Karpas-422 (cell line): ENCODE measurements around the gene HERC2. TPM values are rescaled to one million over a fixed set of nuclear protein-coding genes. Genes with fewer than 3 reads are reported as not detected.

ENCODE experiments used
- DNase-seq: peaks from one replicate; pipeline ENCODE4 v3.0.0-alpha.2; 2015
- H2AFZ ChIP-seq: fragments of 200-600 bp; sonication (generic); 2 replicates; pipeline ENCODE4 v1.6.1; 2014; ENCODE audit warnings: antibody characterized with exemption, low read length, mixed read lengths
- H3K27ac ChIP-seq: fragments of 200-600 bp; sonication (generic); 2 replicates; pipeline ENCODE4 v1.5.1; 2014; ENCODE audit warnings: mild to moderate bottlenecking, low read length, moderate library complexity
- H3K27me3 ChIP-seq: fragments of 200-600 bp; sonication (generic); 2 replicates; pipeline ENCODE4 v1.6.1; 2014; ENCODE audit warnings: low read length, mixed read lengths
- H3K36me3 ChIP-seq: fragments of 200-600 bp; sonication (generic); 2 replicates; pipeline ENCODE4 v1.6.1; 2014; ENCODE audit warnings: low read length, mixed read lengths; ENCODE audit not compliant: insufficient read depth
- H3K4me1 ChIP-seq: fragments of 200-600 bp; sonication (generic); 2 replicates; pipeline ENCODE4 v1.6.1; 2014; ENCODE audit warnings: mild to moderate bottlenecking, low read length, mixed read lengths
- H3K4me2 ChIP-seq: fragments of 200-600 bp; sonication (generic); 2 replicates; pipeline ENCODE4 v1.6.1; 2014; ENCODE audit warnings: low read length, low read depth, mild to moderate bottlenecking; ENCODE audit not compliant: poor library complexity, severe bottlenecking
- H3K4me3 ChIP-seq: fragments of 200-600 bp; sonication (generic); 2 replicates; pipeline ENCODE4 v1.5.1; 2014; ENCODE audit warnings: mild to moderate bottlenecking, antibody characterized with exemption, low read length, mixed read lengths
- H3K79me2 ChIP-seq: fragments of 200-600 bp; sonication (generic); 2 replicates; pipeline ENCODE4 v1.6.1; 2014; ENCODE audit warnings: mild to moderate bottlenecking, low read length, mixed read lengths
- H3K9ac ChIP-seq: fragments of 200-600 bp; sonication (generic); 2 replicates; pipeline ENCODE4 v1.6.0; 2014; ENCODE audit warnings: low read length
- H3K9me2 ChIP-seq: fragments of 200-600 bp; sonication (generic), shearing (Covaris generic); replicated peaks from 2 replicates; pipeline ENCODE4 v1.6.0; 2014; ENCODE audit warnings: mild to moderate bottlenecking, low read length, moderate library complexity; ENCODE audit not compliant: insufficient read depth
- H3K9me3 ChIP-seq: fragments of 300-700, 200-600 bp; sonication (generic); 2 replicates; pipeline ENCODE4 v1.6.1; 2014; ENCODE audit warnings: low read length, mixed read lengths
- H4K20me1 ChIP-seq: fragments of 200-600 bp; sonication (generic); 2 replicates; pipeline ENCODE4 v1.6.1; 2014; ENCODE audit warnings: mild to moderate bottlenecking, antibody characterized with exemption, low read length, low read depth; ENCODE audit not compliant: insufficient read depth
- total RNA-seq: library from RNA; depleted of rRNA; stranded (reverse); fragments of >200 nt; shearing (Covaris generic); gene quantifications from 2 replicates; pipeline ENCODE4 v1.2.3, GENCODE V29; 2014; ENCODE audit warnings: low replicate concordance

Gene HERC2
- total RNA-seq, 1 experiment from 2014 or later: 58.7 TPM

GRCh38 chr15:28271697-28272260 is 50.2 kb downstream of the HERC2 start:
- Histone ChIP-seq H3K9ac (no peak overlapping the region), H3K4me2 (no peak overlapping the region), H3K4me3 (no peak overlapping the region), H3K9me3 (no peaks in the 10 kb centered on the region), H2AFZ (no peak overlapping the region), H3K79me2 (peaks cover 11% of the 10 kb centered on the region; the same call in 1 of the 2 replicates), H4K20me1 (no peaks in the 10 kb centered on the region), H3K4me1 (no peaks in the 10 kb centered on the region), H3K27ac (no peak overlapping the region), H3K27me3 (no peaks in the 10 kb centered on the region), H3K9me2 (no peaks in the 10 kb centered on the region), H3K36me3 (peaks cover 9% of the 10 kb centered on the region)
- no peak for DNase-seq

GRCh38 chr15:28269097-28269496 is 52.9 kb downstream of the HERC2 start:
- Histone ChIP-seq H3K4me2 (no peak overlapping the region), H3K9ac (no peak overlapping the region), H3K4me3 (no peak overlapping the region), H4K20me1 (no peaks in the 10 kb centered on the region), H3K9me2 (no peaks in the 10 kb centered on the region), H3K27me3 (no peaks in the 10 kb centered on the region), H3K9me3 (no peaks in the 10 kb centered on the region), H3K4me1 (no peaks in the 10 kb centered on the region), H3K27ac (no peak overlapping the region), H2AFZ (no peak overlapping the region), H3K79me2 (peaks cover 26% of the 10 kb centered on the region), H3K36me3 (peaks cover 20% of the 10 kb centered on the region)
- DNase-seq: peak; percentile 20

- no peak for DNase-seq
- H3K27me3 ChIP-seq: no peaks in the 10 kb centered on the region
- H3K4me1 ChIP-seq: no peaks in the 10 kb centered on the region
- H3K4me2 ChIP-seq: no peak overlapping the region
- H3K36me3 ChIP-seq: peaks cover 20% of the 10 kb centered on the region
- no peak overlapping the region for H3K4me3 ChIP-seq
- no peak overlapping the region for H3K9ac ChIP-seq
- H3K9me3 ChIP-seq: no peaks in the 10 kb centered on the region
- H3K27ac ChIP-seq: no peak overlapping the region
- H4K20me1 ChIP-seq: no peaks in the 10 kb centered on the region
- peaks cover 34% of the 10 kb centered on the region for H3K79me2 ChIP-seq
- no peak overlapping the region for H2AFZ ChIP-seq
- H3K9me2 ChIP-seq: no peaks in the 10 kb centered on the region
These were observed 54.3 kb downstream of the HERC2 start for GRCh38 chr15:28267727-28268126.

- no peak overlapping the region for H2AFZ ChIP-seq
- no peak overlapping the region for H3K4me2 ChIP-seq
- no peaks in the 10 kb centered on the region for H3K4me1 ChIP-seq
- H3K27me3 ChIP-seq: no peaks in the 10 kb centered on the region
- no peak overlapping the region for H3K9ac ChIP-seq
- H3K9me3 ChIP-seq: no peaks in the 10 kb centered on the region
- peaks cover 36% of the 10 kb centered on the region for H3K36me3 ChIP-seq
- H3K4me3 ChIP-seq: no peak overlapping the region
- peaks cover 55% of the 10 kb centered on the region for H3K79me2 ChIP-seq
- H4K20me1 ChIP-seq: no peaks in the 10 kb centered on the region
- no peak for DNase-seq
- no peaks in the 10 kb centered on the region for H3K9me2 ChIP-seq
- no peak overlapping the region for H3K27ac ChIP-seq
These were observed 56.5 kb downstream of the HERC2 start for GRCh38 chr15:28265334-28266019.

- H3K4me2 ChIP-seq: no peak overlapping the region
These were observed 57.8 kb downstream of the HERC2 start for GRCh38 chr15:28264166-28264565.

GRCh38 chr15:28262438-28262837 is 59.5 kb downstream of the HERC2 start:
- Histone ChIP-seq H3K9me3 (no peaks in the 10 kb centered on the region), H3K4me1 (no peaks in the 10 kb centered on the region), H3K9me2 (no peaks in the 10 kb centered on the region), H4K20me1 (no peaks in the 10 kb centered on the region), H2AFZ (no peak overlapping the region), H3K9ac (no peak overlapping the region), H3K36me3 (peaks cover 33% of the 10 kb centered on the region; the same call in 1 of the 2 replicates), H3K79me2 (peaks cover 83% of the 10 kb centered on the region), H3K27ac (no peak overlapping the region), H3K4me3 (no peak overlapping the region), H3K27me3 (no peaks in the 10 kb centered on the region), H3K4me2 (no peak overlapping the region)
- no peak for DNase-seq

More at GRCh38 chr15:28264166-28264565, 57.8 kb downstream of the HERC2 start:
- H3K36me3 ChIP-seq: peaks cover 38% of the 10 kb centered on the region
- H3K9me2 ChIP-seq: no peaks in the 10 kb centered on the region
- H3K9ac ChIP-seq: no peak overlapping the region
- no peak overlapping the region for H3K27ac ChIP-seq
- DNase-seq: no peak
- H3K79me2 ChIP-seq: peaks cover 67% of the 10 kb centered on the region
- no peaks in the 10 kb centered on the region for H3K4me1 ChIP-seq
- no peaks in the 10 kb centered on the region for H3K9me3 ChIP-seq
- no peak overlapping the region for H3K4me3 ChIP-seq
- no peak overlapping the region for H2AFZ ChIP-seq
- H3K27me3 ChIP-seq: no peaks in the 10 kb centered on the region
- H4K20me1 ChIP-seq: no peaks in the 10 kb centered on the region

- Histone ChIP-seq H3K36me3 (peaks cover 20% of the 10 kb centered on the region; the same call in 1 of the 2 replicates), H3K4me2 (no peak overlapping the region), H3K4me1 (no peaks in the 10 kb centered on the region), H3K79me2 (peaks cover 77% of the 10 kb centered on the region), H3K9me2 (no peaks in the 10 kb centered on the region), H3K9ac (no peak overlapping the region), H3K9me3 (no peaks in the 10 kb centered on the region), H4K20me1 (no peaks in the 10 kb centered on the region), H3K27ac (no peak overlapping the region), H2AFZ (no peak overlapping the region), H3K4me3 (no peak overlapping the region), H3K27me3 (no peaks in the 10 kb centered on the region)
- DNase-seq: no peak
These were observed 61.3 kb downstream of the HERC2 start for GRCh38 chr15:28260722-28261121.

GRCh38 chr15:28260317-28260716 is 61.7 kb downstream of the HERC2 start:
- Histone ChIP-seq H3K4me3 (no peak overlapping the region), H3K9me3 (no peaks in the 10 kb centered on the region), H3K27me3 (no peaks in the 10 kb centered on the region), H3K9me2 (no peaks in the 10 kb centered on the region), H3K79me2 (peaks cover 73% of the 10 kb centered on the region), H2AFZ (no peak overlapping the region), H3K27ac (no peak overlapping the region), H3K4me1 (no peaks in the 10 kb centered on the region), H3K4me2 (no peak overlapping the region), H4K20me1 (no peaks in the 10 kb centered on the region), H3K9ac (no peak overlapping the region), H3K36me3 (peaks cover 17% of the 10 kb centered on the region; the same call in 1 of the 2 replicates)
- DNase-seq: no peak
